H1 (cell line): ENCODE measurements around the gene TSGA10. TPM values are rescaled to one million over a fixed set of nuclear protein-coding genes. Genes with fewer than 3 reads are reported as not detected.

Source experiments
- CTCF ChIA-PET: fragments of 300-600 bp; sonication (Branson Sonifier 250); formaldehyde crosslinking; loops from one replicate; lab custom pipeline; 2021; ENCODE audit not compliant: partially characterized antibody; lab: Charles Lee
- POLR2A ChIA-PET: fragments of 300-600 bp; sonication (Branson Sonifier 250); formaldehyde crosslinking; loops from one replicate; lab custom pipeline; 2021; ENCODE audit warnings: inconsistent platforms; ENCODE audit not compliant: partially characterized antibody; lab: Charles Lee
- DNase-seq, 2 experiments: peaks; one replicate each; pipeline versions ENCODE4 v3.0.0 to v3.0.0-alpha.2; 2010 to 2022; ENCODE audit warnings: low spot score in 2 of 2, low read depth in 1 of 2, mixed read lengths in 1 of 2
- FAIRE-seq: peaks from 2 replicates; lab custom pipeline; 2011; peaks lifted over from hg19 to GRCh38; lab: Jason Lieb, UNC
- H2AFZ ChIP-seq: 2 replicates; pipeline ENCODE4 v1.8.1; 2012; ENCODE audit warnings: low read length, inconsistent platforms
- H2AK5ac ChIP-seq: 2 replicates; pipeline ENCODE4 v1.6.1; 2013; ENCODE audit warnings: low read depth, low read length
- H2BK120ac ChIP-seq: replicated peaks from 2 replicates; pipeline ENCODE3; 2013; ENCODE audit warnings: low read depth, low read length, inconsistent platforms
- H2BK12ac ChIP-seq: 2 replicates; pipeline ENCODE4 v1.6.1; 2013; ENCODE audit warnings: low read depth, low read length
- H2BK15ac ChIP-seq: 2 replicates; pipeline ENCODE4 v1.6.1; 2013; ENCODE audit warnings: low read length
- H2BK20ac ChIP-seq: 2 replicates; pipeline ENCODE4 v1.6.1; 2013; ENCODE audit warnings: low read length
- H2BK5ac ChIP-seq: 2 replicates; pipeline ENCODE4 v1.6.1; 2013; ENCODE audit warnings: low read depth, low read length
- H3K14ac ChIP-seq: 2 replicates; pipeline ENCODE4 v1.6.1; 2013; ENCODE audit warnings: inconsistent platforms; ENCODE audit not compliant: insufficient read length
- H3K18ac ChIP-seq: 2 replicates; pipeline ENCODE4 v1.6.1; 2013; ENCODE audit warnings: low read length; ENCODE audit errors: extremely low read depth
- H3K23ac ChIP-seq: 2 replicates; pipeline ENCODE4 v1.6.1; 2013; ENCODE audit warnings: inconsistent platforms; ENCODE audit not compliant: insufficient read length
- H3K23me2 ChIP-seq: 2 replicates; pipeline ENCODE4 v1.6.1; 2013; ENCODE audit warnings: low read depth, low read length
- H3K27ac ChIP-seq: 2 replicates; pipeline ENCODE4 v1.6.1; 2011; ENCODE audit warnings: low read depth, low read length, inconsistent platforms
- H3K27me3 ChIP-seq, 4 experiments: replicated peaks in 1 of 4; 1 replicate in 1 of 4; 2 replicates in 3 of 4; pipeline versions ENCODE4 v1.6.1 to v1.8.1; 2011 to 2013; ENCODE audit warnings: low read length in 3 of 4, mild to moderate bottlenecking in 3 of 4, inconsistent platforms in 2 of 4, mixed read lengths in 2 of 4, moderate library complexity in 1 of 4; ENCODE audit not compliant: control insufficient read depth in 3 of 4, insufficient read depth in 3 of 4; ENCODE audit errors: extremely low read depth in 1 of 4
- H3K36me3 ChIP-seq, 4 experiments: 2 replicates each; pipeline versions ENCODE4 v1.6.1 to v1.8.1; 2011 to 2013; ENCODE audit warnings: mild to moderate bottlenecking in 4 of 4, low read length in 3 of 4, moderate library complexity in 2 of 4, control low read depth in 1 of 4, inconsistent platforms in 1 of 4; ENCODE audit not compliant: insufficient read depth in 4 of 4, control insufficient read depth in 2 of 4
- H3K4ac ChIP-seq: replicated peaks from 2 replicates; pipeline ENCODE3; 2013; ENCODE audit warnings: low read length, low read depth, mixed read lengths, inconsistent platforms; ENCODE audit not compliant: insufficient read length
- H3K4me1 ChIP-seq, 4 experiments: replicated peaks in 1 of 4; 1 replicate in 1 of 4; 2 replicates in 3 of 4; pipeline versions ENCODE4 v1.6.1 to v1.8.1; 2011 to 2013; ENCODE audit warnings: low read length in 3 of 4, inconsistent platforms in 2 of 4, mixed read lengths in 1 of 4; ENCODE audit not compliant: insufficient read depth in 4 of 4, control insufficient read depth in 3 of 4
- H3K4me2 ChIP-seq, 2 experiments: 2 replicates each; pipeline versions ENCODE4 v1.6.1 to v1.8.1; 2011 to 2013; ENCODE audit warnings: low read depth in 2 of 2, low read length in 2 of 2, control low read depth in 1 of 2, inconsistent platforms in 1 of 2, mild to moderate bottlenecking in 1 of 2; ENCODE audit not compliant: insufficient read depth in 1 of 2
- H3K4me3 ChIP-seq, 4 experiments: fragments of 200-600, 300-600 bp in 1 of 4; sonication (generic), shearing (Covaris generic), sonication (Bioruptor Twin) in 1 of 4; 2 replicates each; pipeline versions ENCODE4 v1.5.1 to v1.8.1; 2011 to 2016; ENCODE audit warnings: low read length in 4 of 4, low read depth in 3 of 4, control low read depth in 2 of 4, inconsistent platforms in 2 of 4, mild to moderate bottlenecking in 2 of 4, mixed read lengths in 1 of 4, moderate library complexity in 1 of 4; ENCODE audit not compliant: insufficient read depth in 2 of 4; ENCODE audit errors: extremely low read depth in 1 of 4
- H3K56ac ChIP-seq: replicated peaks from 2 replicates; pipeline ENCODE3; 2013; ENCODE audit warnings: low read depth, mild to moderate bottlenecking, mixed read lengths, low read length, inconsistent platforms; ENCODE audit not compliant: insufficient read length
- H3K79me1 ChIP-seq: 2 replicates; pipeline ENCODE4 v1.6.1; 2013; ENCODE audit warnings: low read depth, low read length, control low read depth
- H3K79me2 ChIP-seq, 2 experiments: 2 replicates each; pipeline versions ENCODE4 v1.6.1 to v1.8.1; 2012 to 2013; ENCODE audit warnings: low read length in 2 of 2, mild to moderate bottlenecking in 2 of 2, inconsistent platforms in 1 of 2; ENCODE audit not compliant: insufficient read depth in 2 of 2, control insufficient read depth in 1 of 2
- H3K9ac ChIP-seq, 4 experiments: replicated peaks in 1 of 4; 1 replicate in 1 of 4; 2 replicates in 3 of 4; pipeline versions ENCODE4 v1.6.1 to v1.8.1; 2011 to 2013; ENCODE audit warnings: low read depth in 3 of 4, low read length in 3 of 4, control low read depth in 2 of 4, mild to moderate bottlenecking in 2 of 4, moderate library complexity in 2 of 4, inconsistent platforms in 1 of 4; ENCODE audit errors: extremely low read depth in 1 of 4
- H3K9me3 ChIP-seq, 2 experiments: 2 replicates each; pipeline versions ENCODE4 v1.6.1 to v1.8.1; 2012 to 2013; ENCODE audit warnings: mild to moderate bottlenecking in 2 of 2, moderate library complexity in 2 of 2, control low read depth in 1 of 2, inconsistent platforms in 1 of 2, low read depth in 1 of 2, low read length in 1 of 2, mixed read lengths in 1 of 2; ENCODE audit not compliant: insufficient read depth in 2 of 2
- H4K20me1 ChIP-seq, 2 experiments: replicated peaks in 1 of 2; 2 replicates each; pipeline versions ENCODE3 to v1.8.1; 2011 to 2013; ENCODE audit warnings: inconsistent platforms in 2 of 2, low read length in 2 of 2, mild to moderate bottlenecking in 1 of 2; ENCODE audit not compliant: insufficient read depth in 2 of 2, control insufficient read depth in 1 of 2
- H4K5ac ChIP-seq: 2 replicates; pipeline ENCODE4 v1.6.1; 2013; ENCODE audit warnings: low read length, low read depth, mixed read lengths, inconsistent platforms; ENCODE audit not compliant: insufficient read length
- H4K8ac ChIP-seq: 2 replicates; pipeline ENCODE4 v1.8.0; 2013; ENCODE audit warnings: mild to moderate bottlenecking, moderate library complexity, low read length, inconsistent platforms; ENCODE audit not compliant: insufficient read depth; ENCODE audit errors: extremely low read depth
- H4K91ac ChIP-seq: replicated peaks from 2 replicates; pipeline ENCODE3; 2013; ENCODE audit warnings: low read length, mixed read lengths, inconsistent platforms; ENCODE audit not compliant: insufficient read length
- ASH2L ChIP-seq: fragments of 200-600, 300-600 bp; sonication (generic); IDR thresholded peaks from one replicate; pipeline ENCODE4 v1.7.1; 2017; ENCODE audit warnings: low read length
- EZH2 ChIP-seq: fragments of 200-600 bp; sonication (generic); IDR thresholded peaks from 2 replicates; pipeline ENCODE4 v1.7.1; 2012; ENCODE audit warnings: low read depth, mild to moderate bottlenecking, moderate library complexity, low read length, inconsistent platforms; ENCODE audit not compliant: severe bottlenecking
- JUN ChIP-seq: IDR thresholded peaks from 2 replicates; pipeline ENCODE4 v1.6.1; 2011; ENCODE audit warnings: low read depth, mild to moderate bottlenecking, improper control_type of control experiment, low read length
- MAFK ChIP-seq: IDR thresholded peaks from 2 replicates; pipeline ENCODE4 v1.6.1; 2012; ENCODE audit warnings: low read depth, mild to moderate bottlenecking, improper control_type of control experiment, low read length
- POLR2A ChIP-seq, 2 experiments: IDR thresholded peaks; 1 replicate in 1 of 2; 2 replicates in 1 of 2; pipeline ENCODE4 v1.6.1; 2011; ENCODE audit warnings: low read depth in 2 of 2, low read length in 2 of 2, mild to moderate bottlenecking in 2 of 2; ENCODE audit errors: control extremely low read depth in 1 of 2
- SIX5 ChIP-seq: IDR thresholded peaks from 2 replicates; pipeline ENCODE4 v1.6.1; 2011; ENCODE audit warnings: mild to moderate bottlenecking, low read depth, low read length
- SRF ChIP-seq: IDR thresholded peaks from 2 replicates; pipeline ENCODE4 v1.6.1; 2011; ENCODE audit warnings: mild to moderate bottlenecking, low read depth, low read length, moderate library complexity
- WGBS, 2 experiments: shearing (Covaris generic) in 1 of 2; methylation state at CpG; one replicate each; pipeline versions ENCODE4 v1.1.6 to v1.1.7; 2013 to 2015; ENCODE audit warnings: low lambda C conversion rate in 2 of 2, mixed read lengths in 2 of 2, inconsistent platforms in 1 of 2, low coverage in 1 of 2, missing lambda C conversion rate in 1 of 2; ENCODE audit not compliant: insufficient replicate concordance in 2 of 2, insufficient coverage in 1 of 2, insufficient read length in 1 of 2; ENCODE audit errors: extremely low coverage in 1 of 2, missing lambda C conversion rate in 1 of 2; 5-methylcytosine and 5-hydroxymethylcytosine counted together
- polyA plus RNA-seq, 7 experiments: library from polyadenylated mRNA; depleted of rRNA in 3 of 7; stranded (reverse) in 5 of 7; unstranded in 2 of 7; fragments of >200 nt in 5 of 7; fragments of 200-250 nt in 2 of 7; gene quantifications; 1 replicate in 5 of 7; 2 replicates in 1 of 7; 4 replicates in 1 of 7; pipeline versions ENCODE4 v1.2.1 to v1.2.3, GENCODE V29; 2011 to 2013; ENCODE audit warnings: missing spikeins in 2 of 7, mixed read lengths in 2 of 7
- total RNA-seq: library from RNA; stranded (reverse); fragmentation: NEBNext Ultra II Directional; extraction: Animal tissue kit (Norgen Biotek cat#: 25700); gene quantifications from 2 replicates; pipeline ENCODE4 v1.2.1, GENCODE V29; 2021

Gene TSGA10
- total and polyA plus RNA-seq, 2 of the 8 experiments (the other 6 are each of a cell fraction or from before 2014, with no cell fraction given): 2.2 to 7.4 TPM

DNA sequence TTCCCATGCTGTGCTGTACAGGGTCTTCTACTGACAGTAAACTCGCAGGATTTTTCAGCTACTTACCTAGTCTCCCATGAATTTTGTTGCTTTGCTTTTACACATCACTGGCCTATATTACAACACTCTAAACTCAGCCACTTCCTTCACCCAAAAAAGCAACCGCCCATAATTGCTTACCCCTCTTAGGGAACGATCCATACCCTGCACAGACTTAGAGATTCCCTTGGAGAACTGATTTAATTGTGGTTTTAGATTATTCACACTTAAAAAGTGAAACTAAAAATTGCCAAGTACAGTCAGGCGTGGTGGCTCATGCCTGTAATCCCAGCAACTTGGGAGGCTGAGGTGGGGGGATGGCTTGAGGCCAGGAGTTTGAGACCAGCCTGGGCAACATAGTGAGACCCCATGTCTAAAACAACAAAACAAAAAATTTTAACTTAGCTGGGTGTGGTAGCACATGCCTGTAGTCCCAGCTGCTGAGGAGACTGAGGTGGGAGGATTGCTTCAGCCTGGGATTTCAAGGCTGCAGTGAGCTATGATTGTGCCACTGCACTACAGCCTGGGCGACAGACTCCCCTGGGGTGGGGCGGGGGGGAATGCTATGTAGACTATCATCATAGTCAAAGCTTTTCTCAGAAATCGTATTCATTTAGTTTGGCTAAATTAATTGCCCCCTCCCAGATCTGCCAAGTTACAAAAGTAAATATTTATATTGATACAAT is 45.5 kb upstream of the TSGA10 start:
- Histone ChIP-seq H2BK15ac (no peak overlapping the region), H4K20me1 (no peaks in the 10 kb centered on the region), H3K4me2 (no peak overlapping the region), H3K36me3 (peaks cover 2 to 25% (median 12%) of the 10 kb centered on the region in 4 experiments; a peak in 7 of 8 replicates), H4K91ac (no peak overlapping the region), H2BK12ac (no peak overlapping the region), H2BK20ac (no peak overlapping the region), H3K14ac (no peak overlapping the region), H2BK120ac (no peak overlapping the region), H4K5ac (no peak overlapping the region), H3K4me1 (no peaks in the 10 kb centered on the region), H3K18ac (no peak overlapping the region), H3K27ac (no peak overlapping the region), H2AFZ (no peak overlapping the region), H3K56ac (no peak overlapping the region), H3K27me3 (no peaks in the 10 kb centered on the region), H3K23ac (no peak overlapping the region), H2BK5ac (no peak overlapping the region), H3K9me3 (peaks cover 13 to 17% of the 10 kb centered on the region in 2 experiments), H3K9ac (no peak overlapping the region), H4K8ac (no peak overlapping the region), H3K23me2 (no peaks in the 10 kb centered on the region), H2AK5ac (no peak overlapping the region), H3K4me3 (no peak overlapping the region), H3K4ac (no peak overlapping the region), H3K79me1 (no peaks in the 10 kb centered on the region), H3K79me2 (no peaks in the 10 kb centered on the region)
- CTCF ChIA-PET: no interaction called here
- TF ChIP-seq POLR2A (IDR thresholded peaks at IDR 0.05; ENCODE audit: control extremely low read depth in 1 of 2, low read depth in 2 of 2, low read length in 2 of 2) (0 out of 3 replicates have a peak, but pooled peaks of 1 of the 2 experiments have one; percentile 4), JUN (no peak), ASH2L (no peak), EZH2 (no peak), SIX5 (no peak), SRF (no peak), MAFK (no peak)
- 89% methylated on average over 6 of the region's 7 CpGs; no CpG with 5 or more reads in 1 of the 2 experiments for WGBS, 2 experiments
- POLR2A ChIA-PET: interaction anchor here (0.7 to 2.4 kb wide), 3 partner anchors 19 to 1229 kb away, joined by 3 to 6 read pairs (median 3); partner anchors contain the start of gene MRPL30
- DNase-seq (no peak), FAIRE-seq (no peak)
